Neural cell (in vitro differentiated cells): ENCODE results near the gene ADAM23. TPM values are rescaled to one million over a fixed set of nuclear protein-coding genes. Genes with fewer than 3 reads are reported as not detected.

Experiments
- H2AFZ ChIP-seq: fragments of 200-600, 300-800 bp; sonication (generic), shearing (Covaris generic); 2 replicates; pipeline ENCODE4 v1.6.0; 2014; ENCODE audit warnings: low read depth, mild to moderate bottlenecking, antibody characterized with exemption, low read length, moderate library complexity
- H3F3A ChIP-seq: fragments of 200-600 bp; shearing (Covaris generic); 2 replicates; pipeline ENCODE4 v1.6.1; 2016; ENCODE audit warnings: mild to moderate bottlenecking, moderate library complexity, mixed read lengths, antibody characterized with exemption, low read length; ENCODE audit not compliant: insufficient read depth, poor library complexity, severe bottlenecking
- H3K27ac ChIP-seq: fragments of 200-600, 300-800 bp; sonication (generic), shearing (Covaris generic); 2 replicates; pipeline ENCODE4 v1.5.1; 2014; ENCODE audit warnings: mild to moderate bottlenecking, low read length, moderate library complexity
- H3K27me3 ChIP-seq: fragments of 300-800, 200-600 bp; sonication (generic), shearing (Covaris generic); 2 replicates; pipeline ENCODE4 v1.6.0; 2014; ENCODE audit warnings: mild to moderate bottlenecking, low read depth, low read length, moderate library complexity; ENCODE audit not compliant: insufficient read depth
- H3K36me3 ChIP-seq: fragments of 300-800, 200-600 bp; sonication (generic), shearing (Covaris generic); 2 replicates; pipeline ENCODE4 v1.5.1; 2014; ENCODE audit warnings: mild to moderate bottlenecking, antibody characterized with exemption, low read length, moderate library complexity; ENCODE audit not compliant: insufficient read depth
- H3K4me2 ChIP-seq: fragments of 300-800, 200-600 bp; sonication (generic), shearing (Covaris generic); 2 replicates; pipeline ENCODE4 v1.6.0; 2014; ENCODE audit warnings: mild to moderate bottlenecking, low read length
- H3K4me3 ChIP-seq: fragments of 300-800, 200-600 bp; sonication (generic), shearing (Covaris generic); 2 replicates; pipeline ENCODE4 v1.5.1; 2014; ENCODE audit warnings: mild to moderate bottlenecking, low read length, moderate library complexity
- H3K79me2 ChIP-seq: fragments of 200-600 bp; shearing (Covaris generic); replicated peaks from 2 replicates; pipeline ENCODE4 v1.6.0; 2014; ENCODE audit warnings: mild to moderate bottlenecking, low read length, moderate library complexity; ENCODE audit not compliant: insufficient read depth
- H3K9ac ChIP-seq: fragments of 300-800, 200-600 bp; sonication (generic), shearing (Covaris generic); 2 replicates; pipeline ENCODE4 v1.6.1; 2016; ENCODE audit warnings: mild to moderate bottlenecking, low read length, mixed read lengths
- H3K9me2 ChIP-seq: fragments of 200-600 bp; shearing (Covaris generic); 2 replicates; pipeline ENCODE4 v1.6.1; 2016; ENCODE audit warnings: mild to moderate bottlenecking, low read length, mixed read lengths; ENCODE audit not compliant: insufficient read depth
- H3K9me3 ChIP-seq: fragments of 200-600, 300-800 bp; sonication (generic), shearing (Covaris generic); 2 replicates; pipeline ENCODE4 v1.6.1; 2016; ENCODE audit warnings: mild to moderate bottlenecking, mixed run types, low read length, moderate library complexity, mixed read lengths
- H4K20me1 ChIP-seq: fragments of 200-600 bp; shearing (Covaris generic); 2 replicates; pipeline ENCODE4 v1.6.1; 2016; ENCODE audit warnings: mild to moderate bottlenecking, mixed run types; ENCODE audit not compliant: insufficient read depth
- CTCF ChIP-seq: fragments of 450-650 bp; IDR thresholded peaks from 2 replicates; pipeline ENCODE4 v1.5.1; 2014; ENCODE audit warnings: antibody characterized with exemption, mild to moderate bottlenecking, moderate library complexity; ENCODE audit not compliant: poor library complexity, severe bottlenecking
- EP300 ChIP-seq: fragments of 450-650 bp; conservative IDR thresholded peaks from 2 replicates; pipeline ENCODE4 v1.6.1; 2014; ENCODE audit warnings: antibody characterized with exemption, mild to moderate bottlenecking, moderate library complexity; ENCODE audit not compliant: poor library complexity, severe bottlenecking
- EZH2 ChIP-seq: fragments of 200-600, 300-800 bp; shearing (Covaris generic), sonication (generic); IDR thresholded peaks from 2 replicates; pipeline ENCODE4 v1.6.1; 2014; ENCODE audit warnings: antibody characterized with exemption, low read length, borderline replicate concordance, mild to moderate bottlenecking; ENCODE audit not compliant: insufficient read depth, poor library complexity, severe bottlenecking
- MXI1 ChIP-seq: fragments of 450-650 bp; conservative IDR thresholded peaks from 2 replicates; pipeline ENCODE4 v1.6.1; 2014; ENCODE audit warnings: antibody characterized with exemption, mild to moderate bottlenecking; ENCODE audit not compliant: poor library complexity, severe bottlenecking
- POLR2AphosphoS5 ChIP-seq: IDR thresholded peaks from 2 replicates; pipeline ENCODE4 v1.6.1; 2012
- RAD21 ChIP-seq: fragments of 450-650 bp; conservative IDR thresholded peaks from 2 replicates; pipeline ENCODE4 v1.6.1; 2014; ENCODE audit warnings: antibody characterized with exemption, mild to moderate bottlenecking, moderate library complexity
- REST ChIP-seq: IDR thresholded peaks from 2 replicates; pipeline ENCODE4 v1.6.1; 2012; ENCODE audit warnings: borderline replicate concordance
- SMC3 ChIP-seq: fragments of 450-650 bp; conservative IDR thresholded peaks from 2 replicates; pipeline ENCODE4 v1.6.1; 2014; ENCODE audit warnings: antibody characterized with exemption, mild to moderate bottlenecking, moderate library complexity; ENCODE audit not compliant: poor library complexity
- TAF1 ChIP-seq: IDR thresholded peaks from 2 replicates; pipeline ENCODE4 v1.6.1; 2012; ENCODE audit warnings: low read depth
- polyA plus RNA-seq: library from polyadenylated mRNA; depleted of rRNA; stranded (reverse); fragments of >200 nt; gene quantifications from 2 replicates; pipeline ENCODE4 v1.2.3, GENCODE V29; 2014

ADAM23 gene
- polyA plus RNA-seq, 1 donor from 2014 or later, result 75.2 TPM

- no peaks in the 10 kb centered on the region for H3K79me2 ChIP-seq
- H3K9ac ChIP-seq, result no peak overlapping the region
- no peak overlapping the region for H2AFZ ChIP-seq
- H3K27me3 ChIP-seq, result no peaks in the 10 kb centered on the region
- H4K20me1 ChIP-seq, result no peaks in the 10 kb centered on the region
- H3K9me3 ChIP-seq, result peaks cover 6% of the 10 kb centered on the region
- no peaks in the 10 kb centered on the region for H3K9me2 ChIP-seq
- H3F3A ChIP-seq, result no peaks in the 10 kb centered on the region
- H3K4me2 ChIP-seq, result no peak overlapping the region
- no peak overlapping the region for H3K27ac ChIP-seq
- TF ChIP-seq REST (no peak), MXI1 (no peak), EP300 (no peak), RAD21 (no peak), POLR2AphosphoS5 (no peak), SMC3 (no peak), TAF1 (no peak), EZH2 (no peak), CTCF (no peak)
- peaks cover 4% of the 10 kb centered on the region for H3K36me3 ChIP-seq
- no peak overlapping the region for H3K4me3 ChIP-seq
Observed at GRCh38 chr2:206464597-206464996, 21.3 kb downstream of the ADAM23 start.

GRCh38 chr2:206471524-206472062, 28.3 kb downstream of the ADAM23 start:
- Histone ChIP-seq H3K27me3 (no peaks in the 10 kb centered on the region), H3K9me3 (no peaks in the 10 kb centered on the region), H3K4me2 (no peak overlapping the region), H3K27ac (no peak overlapping the region), H2AFZ (no peak overlapping the region), H3K4me3 (no peak overlapping the region), H3K36me3 (peaks cover 7% of the 10 kb centered on the region), H3K9me2 (no peaks in the 10 kb centered on the region), H3K79me2 (no peaks in the 10 kb centered on the region), H4K20me1 (no peaks in the 10 kb centered on the region), H3K9ac (no peak overlapping the region), H3F3A (no peaks in the 10 kb centered on the region)
- TF ChIP-seq TAF1 (no peak), CTCF (no peak), SMC3 (no peak), REST (no peak), RAD21 (no peak), EZH2 (no peak), EP300 (no peak), MXI1 (no peak), POLR2AphosphoS5 (no peak)
